NT2/D1 (cell line): ENCODE measurements around the gene CUTA.
A peak's percentile ranks its signal among the peaks of the same experiment; 100 is the strongest.

ENCODE experiments used
- DNase-seq: peaks from one replicate; pipeline ENCODE4 v3.0.0-alpha.2; 2011; ENCODE audit warnings: low read depth, low spot score
- H3K27me3 ChIP-seq: 2 replicates; pipeline ENCODE4 v1.6.0; 2011; ENCODE audit warnings: mild to moderate bottlenecking; ENCODE audit not compliant: insufficient read length, insufficient read depth
- H3K36me3 ChIP-seq: 2 replicates; pipeline ENCODE4 v1.6.1; 2011; ENCODE audit warnings: mild to moderate bottlenecking, low read length, mixed read lengths; ENCODE audit not compliant: insufficient read depth, insufficient read length
- H3K4me1 ChIP-seq: 2 replicates; pipeline ENCODE4 v1.5.1; 2011; ENCODE audit not compliant: insufficient read depth, insufficient read length
- H3K4me3 ChIP-seq: 2 replicates; pipeline ENCODE4 v1.5.1; 2011; ENCODE audit warnings: low read depth; ENCODE audit not compliant: insufficient read length
- H3K9ac ChIP-seq: 2 replicates; pipeline ENCODE4 v1.6.0; 2011; ENCODE audit warnings: low read depth; ENCODE audit not compliant: insufficient read length
- H3K9me3 ChIP-seq: 2 replicates; pipeline ENCODE4 v1.5.1; 2011; ENCODE audit warnings: mild to moderate bottlenecking, low read length; ENCODE audit not compliant: insufficient read depth
- SUZ12 ChIP-seq: IDR thresholded peaks from 2 replicates; pipeline ENCODE4 v1.6.1; 2011; ENCODE audit not compliant: insufficient read length, insufficient read depth; ENCODE audit errors: extremely low read depth
- YY1 ChIP-seq: IDR thresholded peaks from 2 replicates; pipeline ENCODE4 v1.6.1; 2011; ENCODE audit not compliant: insufficient read length, insufficient read depth
- ZNF274 ChIP-seq: IDR thresholded peaks from 2 replicates; pipeline ENCODE4 v1.6.1; 2011; ENCODE audit warnings: mild to moderate bottlenecking, low read depth, low read length

CUTA gene

GRCh38 chr6:33417903-33418689 lies at the start of gene CUTA:
CUTA (minus strand) TSS chr6:33418107; CDS start chr6:33418000, 107 bp downstream.
- H3K36me3 ChIP-seq = peaks cover 47% of the 10 kb centered on the region
- H3K27me3 ChIP-seq = no peaks in the 10 kb centered on the region
- peak; percentile 96 for DNase-seq
- peak within 1 kb of the TSS; percentile 93 for H3K4me3 ChIP-seq
- H3K9me3 ChIP-seq = no peaks in the 10 kb centered on the region
- TF ChIP-seq SUZ12 (no peak), YY1 (peak; percentile 13), ZNF274 (no peak)
- H3K4me1 ChIP-seq = peaks cover 4% of the 10 kb centered on the region
- H3K9ac ChIP-seq = peak within 1 kb of the TSS; percentile 91

GRCh38 chr6:33467091-33467490 lies 49.2 kb upstream of the CUTA start:
- Histone ChIP-seq H3K4me3 (no peak overlapping the region), H3K4me1 (no peaks in the 10 kb centered on the region), H3K27me3 (no peaks in the 10 kb centered on the region), H3K9me3 (peaks cover 6% of the 10 kb centered on the region; the same call in 1 of the 2 replicates), H3K36me3 (no peaks in the 10 kb centered on the region), H3K9ac (no peak overlapping the region)
- DNase-seq = no peak
- TF ChIP-seq SUZ12 = no peak
- TF ChIP-seq ZNF274 = no peak
- TF ChIP-seq YY1 = no peak

GRCh38 chr6:33466075-33466735 lies 48.3 kb upstream of the CUTA start:
- H3K9me3 ChIP-seq = peaks cover 6% of the 10 kb centered on the region; the same call in 1 of the 2 replicates
- no peaks in the 10 kb centered on the region for H3K36me3 ChIP-seq
- DNase-seq = no peak
- H3K4me1 ChIP-seq = no peaks in the 10 kb centered on the region
- TF ChIP-seq YY1 = no peak
- no peak for TF ChIP-seq ZNF274
- no peak for TF ChIP-seq SUZ12
- no peak overlapping the region for H3K9ac ChIP-seq
- H3K4me3 ChIP-seq = no peak overlapping the region
- H3K27me3 ChIP-seq = no peaks in the 10 kb centered on the region

GRCh38 chr6:33459226-33459625 lies 41.3 kb upstream of the CUTA start:
- Histone ChIP-seq H3K4me3 (no peak overlapping the region), H3K27me3 (no peaks in the 10 kb centered on the region), H3K36me3 (peaks cover 26% of the 10 kb centered on the region), H3K9ac (no peak overlapping the region), H3K9me3 (no peaks in the 10 kb centered on the region), H3K4me1 (no peaks in the 10 kb centered on the region)
- DNase-seq = no peak
- TF ChIP-seq ZNF274 (no peak), SUZ12 (no peak), YY1 (no peak)

GRCh38 chr6:33458676-33459075 lies 40.8 kb upstream of the CUTA start:
- TF ChIP-seq ZNF274 = no peak
- TF ChIP-seq SUZ12 = no peak
- TF ChIP-seq YY1 = no peak
- peaks cover 26% of the 10 kb centered on the region for H3K36me3 ChIP-seq
- no peak overlapping the region for H3K9ac ChIP-seq
- no peaks in the 10 kb centered on the region for H3K9me3 ChIP-seq
- H3K4me1 ChIP-seq = no peaks in the 10 kb centered on the region
- H3K4me3 ChIP-seq = no peak overlapping the region
- no peak for DNase-seq
- H3K27me3 ChIP-seq = no peaks in the 10 kb centered on the region

GRCh38 chr6:33456156-33456555 lies 38.2 kb upstream of the CUTA start:
- Histone ChIP-seq H3K36me3 (peaks cover 34% of the 10 kb centered on the region), H3K27me3 (no peaks in the 10 kb centered on the region), H3K4me3 (no peak overlapping the region), H3K4me1 (no peaks in the 10 kb centered on the region), H3K9me3 (no peaks in the 10 kb centered on the region), H3K9ac (no peak overlapping the region)
- TF ChIP-seq ZNF274 (no peak), SUZ12 (no peak), YY1 (no peak)
- no peak for DNase-seq

- Histone ChIP-seq H3K9ac (peak overlapping the region; percentile 79), H3K4me3 (peak overlapping the region; percentile 71), H3K4me1 (no peaks in the 10 kb centered on the region), H3K36me3 (peaks cover 40% of the 10 kb centered on the region), H3K27me3 (no peaks in the 10 kb centered on the region), H3K9me3 (no peaks in the 10 kb centered on the region)
- no peak for DNase-seq
- TF ChIP-seq SUZ12 (no peak), YY1 (no peak), ZNF274 (no peak)
These were observed 37.1 kb upstream of the CUTA start for GRCh38 chr6:33455051-33455450.
